Activated CD4-positive, CD25-positive, alpha-beta regulatory T cell (primary cell): Measurements from ENCODE around the gene SPRTN.

ENCODE experiments used
- DNase-seq, 4 experiments: peaks; one replicate each; lab custom pipeline; 2025; lab: John Stamatoyannopoulos, UW

Gene SPRTN

DNA sequence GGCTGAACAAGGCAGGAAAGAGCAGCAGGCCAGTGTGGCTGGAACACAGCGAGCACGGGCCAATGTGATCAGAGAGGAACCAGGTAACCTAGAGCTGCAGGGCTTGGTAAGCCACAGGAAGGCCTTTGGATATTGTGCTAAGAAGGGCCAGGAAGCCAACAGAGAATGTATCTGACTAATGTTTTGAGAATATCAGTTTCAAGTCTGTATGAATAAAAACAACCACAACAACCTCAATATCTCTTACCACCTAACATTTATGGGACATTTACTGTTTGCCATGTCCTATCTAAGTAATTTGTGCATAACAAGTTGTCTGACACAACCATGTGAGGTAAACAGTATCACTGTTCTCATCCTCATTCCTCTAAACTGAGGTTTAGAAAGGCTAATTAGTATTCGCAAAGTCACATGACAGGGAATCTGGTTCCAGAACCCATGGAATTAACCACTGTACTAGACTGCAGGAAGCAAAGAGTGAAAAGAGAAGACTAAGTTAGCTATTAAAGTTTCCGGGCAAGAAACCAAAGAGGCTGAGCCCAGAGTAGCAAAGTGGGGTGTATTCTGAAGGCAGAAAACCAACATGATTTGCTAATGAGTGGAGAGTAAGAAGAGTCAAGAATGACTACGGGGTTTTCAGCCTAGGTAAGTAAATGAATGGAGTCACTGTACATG is 38.9 kb downstream of the SPRTN start:
- DNase-seq, result no peak

DNA sequence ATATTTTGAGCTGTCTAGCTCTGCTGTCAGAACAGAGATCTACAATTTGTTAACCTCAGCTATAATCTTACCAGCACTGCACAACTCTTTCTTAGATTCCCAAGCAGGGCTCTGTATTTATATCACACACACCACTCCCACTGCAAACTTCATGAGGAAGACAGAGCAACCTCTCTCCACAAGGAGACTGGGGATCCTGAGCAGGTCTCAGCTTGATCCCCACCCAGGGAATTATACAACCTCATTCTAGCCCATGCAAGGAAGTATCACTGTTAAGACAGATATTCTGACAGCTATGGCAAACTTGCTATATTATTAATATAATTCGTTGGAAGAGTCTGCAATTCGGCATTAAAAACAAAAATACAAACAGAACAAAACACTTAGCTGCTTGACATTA is 43.6 kb downstream of the SPRTN start:
- no peak for DNase-seq

DNA sequence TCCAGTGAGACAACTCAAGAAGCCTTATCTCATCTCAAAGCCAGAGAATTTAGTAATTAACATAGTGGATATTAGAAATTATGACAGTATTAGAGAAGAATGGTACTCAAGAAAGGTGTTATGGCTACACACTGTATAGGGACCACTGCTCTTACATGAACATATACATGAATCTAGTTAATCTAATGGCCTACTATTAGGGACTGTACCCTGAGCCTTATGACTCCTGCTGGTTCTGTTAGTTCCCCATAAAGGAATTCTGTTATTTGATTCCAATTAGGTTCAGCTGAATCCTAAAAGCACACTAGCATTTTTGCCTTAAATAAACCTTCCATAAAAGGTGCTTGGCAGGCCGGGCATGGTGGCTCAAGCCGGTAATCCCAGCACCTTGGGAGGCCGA is 44.3 kb downstream of the SPRTN start:
- DNase-seq, result no peak

DNA sequence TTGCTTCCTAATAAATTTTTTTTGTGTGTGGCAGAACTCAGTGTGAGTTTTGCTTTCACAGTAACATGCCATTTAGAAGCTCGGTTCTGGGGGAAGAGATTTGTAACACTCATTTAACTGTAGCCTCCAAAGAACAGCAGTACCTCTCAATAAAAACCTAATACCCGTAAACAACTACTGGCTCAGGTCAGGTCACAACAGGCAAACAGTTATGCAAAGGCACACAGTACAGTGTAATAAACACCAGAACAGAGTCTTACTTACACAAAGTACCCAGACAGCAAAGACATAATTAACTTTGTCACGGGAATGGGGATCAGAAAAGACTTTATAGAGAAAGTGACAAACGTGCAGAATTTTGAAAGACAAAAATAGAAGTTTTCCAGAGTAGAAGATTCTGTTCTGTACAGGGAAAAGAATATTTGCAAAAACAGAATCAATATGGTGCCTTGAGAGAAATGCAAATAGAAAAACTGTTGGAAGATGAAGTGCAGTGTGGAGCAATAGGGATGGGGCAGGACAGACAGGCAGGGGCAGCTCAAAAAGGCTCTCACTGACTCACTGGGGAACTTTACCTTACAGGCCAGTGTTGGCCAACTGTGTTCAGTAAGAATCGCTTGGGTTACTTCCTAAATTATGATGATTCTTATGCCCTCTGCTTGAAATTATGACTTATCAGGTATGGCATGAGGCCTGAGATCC is 45.2 kb downstream of the SPRTN start:
- no peak for DNase-seq

DNA sequence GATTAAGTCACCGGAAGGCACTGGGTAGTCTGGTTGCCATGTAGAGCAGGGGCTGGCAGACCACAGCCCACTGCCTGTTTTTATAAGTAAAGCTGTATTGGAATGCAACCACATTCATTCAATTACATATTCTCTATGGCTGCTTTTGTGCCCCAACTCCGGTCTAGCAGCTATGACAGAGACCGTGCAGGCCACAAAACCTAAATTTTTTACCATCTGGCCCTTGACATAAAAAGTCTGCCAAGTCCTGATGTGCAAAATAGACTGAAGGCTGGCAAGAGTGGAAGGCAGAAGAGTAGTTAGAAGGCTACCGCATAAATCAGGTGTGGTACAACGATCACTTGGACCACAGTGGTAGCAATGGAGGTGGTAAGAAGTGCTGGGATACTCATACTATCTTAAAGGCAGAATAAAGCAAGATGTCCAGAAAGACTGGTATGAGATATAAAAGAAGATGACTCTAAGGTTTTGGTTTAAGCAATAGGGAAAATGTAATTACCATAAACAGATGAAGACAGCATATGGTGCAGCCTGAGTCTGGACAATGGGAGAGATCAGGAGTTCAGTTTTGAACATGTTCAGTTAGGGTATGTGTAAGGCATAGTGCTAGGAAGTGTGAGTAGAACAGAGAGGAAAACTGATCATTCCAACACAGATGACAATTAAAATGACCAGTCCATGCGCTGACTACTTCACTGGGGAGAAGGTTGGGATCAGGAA is 46.8 kb downstream of the SPRTN start:
- no peak for DNase-seq

DNA sequence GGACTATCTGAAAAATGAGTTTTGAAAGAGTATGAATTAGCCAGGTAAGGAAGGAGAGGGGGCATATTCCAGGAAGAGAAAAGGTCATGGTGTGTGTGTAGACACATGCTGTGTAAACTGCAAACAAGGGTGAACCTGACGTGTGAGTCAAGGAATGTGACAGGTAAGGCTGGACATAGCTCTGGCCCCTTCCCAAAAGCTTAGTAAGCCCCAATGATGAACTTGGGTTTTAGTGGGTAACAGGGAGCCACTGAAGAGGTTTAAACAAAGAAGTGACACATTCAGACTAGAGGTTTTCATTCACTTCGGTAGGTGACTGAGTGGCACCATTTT is 47.3 kb downstream of the SPRTN start:
- DNase-seq, result no peak

DNA sequence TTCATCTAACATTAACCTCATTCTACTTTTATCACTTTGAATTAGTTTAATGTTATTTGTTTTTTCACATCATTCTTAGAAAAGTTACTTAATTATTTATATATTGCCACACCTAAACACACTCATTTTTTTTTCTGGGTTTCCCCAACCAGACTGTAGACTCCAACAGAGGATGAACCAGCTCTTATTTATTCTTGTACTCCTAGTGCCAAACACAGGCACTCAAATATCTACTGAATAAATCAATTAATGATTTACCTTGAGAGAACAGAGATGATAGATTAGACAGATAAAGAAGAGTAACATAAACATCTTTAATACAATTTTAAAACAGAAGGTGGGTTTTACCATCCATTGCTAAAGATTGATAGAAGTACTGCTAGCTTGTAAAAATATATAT is 48.4 kb downstream of the SPRTN start:
- no peak for DNase-seq

DNA sequence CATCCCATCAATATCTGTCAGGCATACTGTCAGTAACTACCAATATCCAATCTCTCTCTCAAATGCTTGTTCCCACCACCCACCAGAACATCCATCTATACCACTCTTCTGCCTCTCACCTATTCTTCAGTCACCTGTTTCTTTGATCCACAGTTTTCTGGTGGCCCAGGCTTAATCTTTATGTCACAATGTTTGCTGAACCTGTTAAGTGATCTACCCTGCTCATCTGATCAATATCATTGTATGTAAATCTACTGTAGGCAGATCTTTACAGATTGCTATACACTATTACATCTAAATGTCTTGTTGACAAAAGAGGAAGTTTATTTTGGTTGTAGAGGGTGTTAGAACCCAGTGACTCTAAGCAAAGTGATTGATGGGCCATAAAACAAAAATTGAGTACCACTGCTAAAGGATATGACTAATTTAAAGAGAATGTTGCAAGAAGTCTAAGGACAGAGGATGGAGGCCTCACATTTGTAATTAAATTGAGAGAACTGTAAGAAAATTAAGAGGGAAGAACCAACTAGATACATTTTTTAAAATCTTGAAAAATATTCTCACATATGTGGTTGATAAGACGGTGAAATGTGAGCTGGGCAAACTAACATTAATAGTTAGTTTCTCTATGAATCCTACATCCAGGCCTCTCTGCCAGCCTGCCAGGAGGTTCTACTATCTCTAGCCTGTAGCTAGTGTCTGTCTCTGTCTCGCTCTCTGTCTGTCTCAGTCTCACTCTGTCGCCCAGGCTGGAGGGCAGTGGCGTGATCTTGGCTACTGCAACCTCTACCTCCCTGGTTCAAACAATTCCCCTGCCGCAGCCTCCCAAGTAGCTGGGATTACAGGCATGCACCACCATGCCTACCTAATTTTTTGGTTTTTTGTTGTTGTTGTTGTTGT is 49.9 kb downstream of the SPRTN start:
- no peak for DNase-seq

DNA sequence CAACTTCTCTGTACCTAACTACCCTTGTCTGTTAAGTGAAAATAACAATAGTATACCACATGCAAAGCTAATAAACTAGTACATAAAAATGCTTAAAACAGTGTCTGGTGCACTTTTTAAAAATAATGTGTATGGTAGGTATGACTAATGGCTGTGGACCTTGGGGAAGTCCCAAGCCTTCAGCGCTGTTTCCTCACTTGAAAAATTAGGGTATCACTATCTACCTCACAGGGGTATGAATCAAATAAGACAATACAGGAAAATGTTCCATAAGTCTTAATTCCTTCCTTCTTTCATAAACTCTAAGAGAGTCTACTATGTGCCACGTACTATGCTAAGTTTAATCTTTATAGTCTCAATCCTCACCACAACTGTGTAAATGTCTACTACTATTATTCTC is 52.0 kb downstream of the SPRTN start:
- no peak for DNase-seq

DNA sequence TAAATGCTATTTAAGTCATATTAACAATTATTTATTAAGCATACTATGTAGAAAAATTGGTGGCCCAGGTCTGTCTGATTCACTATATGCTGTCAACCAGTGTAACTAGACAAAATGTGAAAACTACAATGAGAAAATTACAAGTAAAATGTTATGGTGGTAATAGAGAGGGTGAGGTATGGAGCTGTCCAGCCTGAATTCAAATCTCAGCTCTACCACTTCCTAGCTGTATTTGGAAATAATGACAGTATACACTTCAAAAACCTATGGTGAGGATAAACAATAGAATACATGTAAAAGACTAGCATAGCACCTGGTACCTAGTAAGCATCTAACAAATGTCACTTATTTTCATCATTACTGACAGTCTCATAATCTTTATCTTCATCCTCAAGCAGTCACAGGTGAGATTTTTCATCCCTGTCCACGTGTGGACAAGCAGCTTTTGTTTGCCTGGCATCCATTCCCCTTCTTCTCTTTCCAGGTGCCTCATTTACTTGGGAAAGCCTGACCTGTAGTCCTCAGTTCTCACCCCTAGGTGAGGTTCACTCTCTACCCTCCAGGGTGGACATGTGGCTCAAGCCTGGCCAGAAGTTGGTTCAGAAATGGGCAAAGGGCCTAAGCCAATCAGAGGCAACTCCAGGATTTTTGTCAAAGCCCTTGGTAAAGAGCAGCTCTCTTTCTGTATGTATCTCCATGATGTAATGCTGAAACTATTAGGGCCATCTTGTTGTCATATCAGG is 54.5 kb downstream of the SPRTN start:
- no peak for DNase-seq

DNA sequence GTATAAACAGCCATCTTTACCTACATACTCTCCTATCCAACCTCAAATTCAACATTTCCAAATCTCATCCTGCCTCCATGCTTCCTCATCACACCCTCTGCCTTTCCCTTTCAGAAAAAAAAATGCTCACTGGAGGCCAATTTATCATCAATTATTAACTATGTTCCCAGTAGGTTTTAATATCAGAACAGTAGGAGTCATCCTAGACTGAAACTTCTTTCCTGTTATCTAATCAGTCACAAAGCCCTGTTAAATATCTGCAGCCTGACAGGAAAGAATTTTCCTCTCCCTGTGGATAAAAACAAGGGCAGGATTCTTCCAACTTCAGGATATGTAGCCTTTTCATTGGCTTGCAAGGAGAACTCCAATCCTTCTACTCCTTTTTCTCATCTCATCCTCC is 55.6 kb downstream of the SPRTN start:
- DNase-seq, result no peak

DNA sequence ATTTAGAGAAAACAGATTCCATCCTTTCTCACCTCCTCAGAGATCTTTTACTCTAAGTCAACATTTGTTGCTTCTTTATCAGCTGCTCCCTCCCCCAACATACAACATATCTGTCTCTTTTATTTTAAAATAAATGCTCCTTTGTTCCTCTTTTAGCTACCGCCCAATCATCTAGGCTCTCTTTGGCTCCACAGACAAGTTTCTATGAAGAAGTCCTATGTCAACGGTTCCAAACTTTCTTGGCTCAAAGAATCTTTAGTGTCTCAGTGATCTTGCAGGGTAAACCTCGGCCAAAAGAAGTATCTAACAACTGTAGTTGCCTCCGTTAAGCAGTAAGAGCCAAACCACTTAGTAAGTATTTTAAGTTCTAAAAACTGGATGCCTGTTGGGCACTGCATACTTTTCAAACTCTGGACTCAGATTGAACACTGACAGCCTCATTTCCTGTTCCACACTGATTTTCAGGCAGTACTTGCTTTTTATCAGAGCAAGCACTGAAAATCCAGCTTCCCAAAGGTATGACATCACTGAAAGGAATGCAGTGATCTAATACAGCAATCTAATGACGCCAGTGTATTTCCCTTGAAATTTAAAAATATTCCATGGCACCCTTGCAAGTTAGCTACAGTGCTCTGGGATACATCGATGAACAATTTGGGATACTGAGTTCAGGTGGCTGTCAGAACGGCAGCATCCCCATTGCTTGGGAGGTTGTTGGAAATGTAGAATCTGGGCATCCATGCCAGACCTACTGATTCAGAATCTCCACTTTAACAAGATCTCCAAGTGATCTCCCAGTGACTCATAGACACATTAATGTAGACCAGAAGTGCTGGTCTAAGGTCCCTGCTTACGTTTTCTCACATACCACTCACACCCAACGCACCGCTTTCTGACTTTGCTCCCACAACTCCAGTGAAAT is 57.2 kb downstream of the SPRTN start:
- no peak for DNase-seq

DNA sequence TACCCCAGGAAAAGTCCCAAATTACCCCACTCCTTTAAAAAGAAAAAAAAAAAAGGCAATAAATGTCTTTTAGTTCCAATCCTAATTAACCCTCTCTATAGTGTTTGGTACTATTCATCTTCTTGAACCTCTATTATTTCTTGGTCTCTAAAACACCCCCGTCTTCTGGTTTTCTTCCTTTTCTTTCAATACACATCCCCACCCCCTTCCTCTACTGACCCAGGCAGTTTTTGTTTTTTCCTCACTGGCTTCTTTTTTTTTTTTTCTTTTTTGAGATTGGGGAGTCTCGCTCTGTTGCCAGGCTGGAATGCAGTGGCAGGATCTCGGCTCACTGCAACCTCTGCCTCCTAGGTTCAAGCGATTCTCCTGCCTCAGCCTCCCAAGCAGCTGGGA is 57.9 kb downstream of the SPRTN start:
- DNase-seq, result no peak

DNA sequence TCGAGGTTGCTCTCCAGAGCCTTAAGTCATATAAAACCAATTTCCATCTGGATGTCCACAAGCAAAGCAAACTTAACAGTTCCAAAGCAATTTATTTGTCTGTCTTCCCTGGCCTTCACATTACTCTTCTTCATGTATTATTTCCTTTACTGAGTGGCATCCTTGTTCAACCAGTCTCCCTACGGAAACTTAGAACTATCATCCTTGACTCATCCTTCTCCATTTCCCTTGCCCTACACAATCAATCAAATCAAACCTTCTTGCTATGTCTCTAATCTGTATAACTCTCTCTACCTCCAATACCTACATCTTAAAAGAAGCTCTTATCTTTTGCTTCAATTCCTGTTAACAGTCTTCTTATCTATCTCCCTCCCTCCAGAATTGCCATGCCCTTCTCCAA is 58.5 kb downstream of the SPRTN start:
- DNase-seq, result no peak

DNA sequence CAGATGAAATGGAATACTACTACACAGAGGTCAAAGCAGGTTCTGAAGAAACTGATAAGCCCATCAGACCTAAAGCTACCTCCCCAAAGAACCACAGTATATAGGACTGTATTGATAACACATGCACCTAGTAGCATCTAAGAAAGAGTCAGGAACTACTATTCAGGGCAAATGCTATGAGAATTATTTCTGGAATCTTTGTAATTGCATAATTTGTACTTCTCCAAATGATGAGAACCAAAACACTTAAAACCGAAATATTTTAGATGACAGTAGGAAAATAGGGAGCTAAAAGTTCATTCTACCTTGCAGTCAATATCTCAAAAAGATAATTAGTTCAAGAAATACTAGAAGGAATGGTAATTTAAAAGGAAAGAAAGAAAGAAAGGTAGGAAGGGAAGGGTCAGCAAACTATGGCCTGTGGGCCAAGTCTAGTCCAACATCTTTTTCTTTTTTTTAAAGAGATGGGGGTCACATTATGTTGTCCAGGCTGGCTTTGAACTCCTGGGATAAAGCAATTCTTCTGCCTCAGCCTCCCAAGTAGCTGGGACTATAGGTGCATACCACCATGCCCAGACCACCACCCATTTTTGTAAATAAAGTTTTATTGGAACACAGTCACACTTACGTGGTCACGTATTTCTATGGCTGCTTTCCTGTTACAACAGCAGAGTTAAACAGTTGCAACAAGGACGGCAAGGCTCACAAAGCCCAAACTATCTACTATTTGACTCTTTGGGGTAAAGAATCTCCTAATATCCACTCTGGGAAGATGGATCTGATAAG is 60.0 kb downstream of the SPRTN start:
- no peak for DNase-seq

DNA sequence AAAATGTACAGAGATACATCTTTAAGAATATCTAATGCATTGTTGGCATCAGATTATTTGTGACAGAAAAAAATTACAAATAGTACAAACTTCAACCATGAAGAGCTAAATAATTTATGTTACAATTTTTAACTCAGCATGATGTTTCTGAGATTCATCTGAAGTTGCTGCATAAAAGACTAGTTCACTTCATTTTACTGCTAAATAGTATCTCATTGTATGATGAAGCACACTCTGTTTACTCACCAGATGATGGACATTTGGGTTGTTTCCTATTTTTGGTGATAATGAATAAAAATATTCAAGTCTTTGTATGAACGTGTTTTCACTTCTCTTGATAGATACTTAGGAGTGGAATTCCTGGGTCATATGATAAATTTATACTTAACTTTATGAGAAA is 63.4 kb downstream of the SPRTN start:
- DNase-seq, result no peak

DNA sequence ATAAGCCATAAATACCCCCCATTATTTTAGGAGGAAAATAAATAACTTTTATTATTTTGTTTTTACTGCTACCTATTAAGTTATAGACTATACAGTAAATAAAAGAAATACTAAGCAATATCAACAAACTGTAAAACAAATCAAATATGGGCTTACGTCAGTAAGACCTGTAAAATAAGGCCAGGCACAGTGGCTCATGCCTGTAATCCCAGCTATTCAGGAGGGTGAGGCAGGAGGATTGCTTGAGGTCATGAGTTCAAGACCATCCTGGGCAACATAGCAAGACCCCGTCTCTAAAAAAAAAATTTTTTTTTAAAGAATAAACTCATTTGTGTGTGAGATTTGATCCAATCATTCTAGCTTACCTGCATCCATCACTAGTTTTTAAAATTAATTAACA is 66.2 kb downstream of the SPRTN start:
- no peak for DNase-seq
